A549 (cell line): ENCODE results near the gene SLC43A3.

Experiments used
- FOSL2 ChIP-seq, 2 experiments: fragments of 450-650 bp in 1 of 2; fragments of >200 bp in 1 of 2; sonication (Bioruptor Twin) in 1 of 2; formaldehyde crosslinking; IDR thresholded peaks; 2 replicates each; pipeline versions ENCODE4 v1.5.0 to v1.6.1; 2016 to 2020; ENCODE audit warnings: mild to moderate bottlenecking in 1 of 2, moderate library complexity in 1 of 2
- MAZ ChIP-seq: fragments of 150-350 bp; IDR thresholded peaks from 2 replicates; pipeline ENCODE4 v1.6.1; 2014; ENCODE audit warnings: antibody characterized with exemption, low read depth, low read length, borderline replicate concordance
- POLR2A ChIP-seq: IDR thresholded peaks from 2 replicates; pipeline ENCODE4 v1.6.1; 2012; ENCODE audit warnings: mild to moderate bottlenecking, low read length
- TP53 ChIP-seq: fragments of 250-450 bp; sonication (Bioruptor Pico); IDR thresholded peaks from 2 replicates; pipeline ENCODE4 v1.5.0; 2021; ENCODE audit warnings: mild to moderate bottlenecking, moderate library complexity
- TF ChIP-seq, protein P1 (sequence below): fragments of >200 bp; sonication (Bioruptor Twin); formaldehyde crosslinking; IDR thresholded peaks from 3 replicates; pipeline ENCODE4 v1.5.1; 2016

DNA sequence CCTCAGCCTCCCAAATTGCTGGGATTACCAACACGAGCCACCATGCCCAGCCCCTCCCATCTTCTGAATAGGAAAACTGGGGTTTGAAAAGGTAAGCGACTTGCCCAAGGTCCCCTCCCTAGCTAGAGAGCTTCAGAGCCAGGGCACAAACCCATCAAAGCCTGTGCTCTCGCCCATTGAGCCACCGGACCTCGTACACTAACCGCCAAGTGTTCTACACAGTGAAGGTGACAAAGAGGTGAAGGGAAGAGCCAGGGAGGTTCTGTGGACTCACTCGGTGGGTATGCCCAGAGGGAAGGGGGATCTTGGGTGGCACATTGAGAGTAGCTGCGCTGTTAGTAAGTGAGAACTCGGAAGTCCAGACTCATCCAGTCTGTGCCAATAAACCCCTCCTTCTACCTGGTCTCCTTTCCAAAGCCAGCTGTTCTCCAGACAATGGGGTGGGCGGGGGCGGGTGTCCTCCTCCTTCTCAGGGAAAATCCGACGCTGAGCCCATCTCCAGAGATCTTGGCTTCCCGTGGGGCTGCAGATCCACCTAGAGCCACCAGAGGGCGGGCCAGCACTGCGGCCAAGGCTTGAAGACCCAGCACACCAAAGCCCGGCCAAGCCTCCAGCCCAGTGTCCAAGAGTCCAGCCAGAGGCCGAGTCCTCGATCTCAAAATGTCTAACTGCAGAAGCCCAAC, 30.2 kb upstream of the SLC43A3 start:
- TF ChIP-seq FOSL2 (IDR thresholded peaks at IDR 0.05) = no peak
- peak; percentile 18; the same call in 1 of the 2 replicates for TF ChIP-seq FOSL2 (CRISPR knock-in tag; IDR thresholded peaks at IDR 0.05)
- no peak for TF ChIP-seq POLR2A
- TF ChIP-seq, protein P1, sequence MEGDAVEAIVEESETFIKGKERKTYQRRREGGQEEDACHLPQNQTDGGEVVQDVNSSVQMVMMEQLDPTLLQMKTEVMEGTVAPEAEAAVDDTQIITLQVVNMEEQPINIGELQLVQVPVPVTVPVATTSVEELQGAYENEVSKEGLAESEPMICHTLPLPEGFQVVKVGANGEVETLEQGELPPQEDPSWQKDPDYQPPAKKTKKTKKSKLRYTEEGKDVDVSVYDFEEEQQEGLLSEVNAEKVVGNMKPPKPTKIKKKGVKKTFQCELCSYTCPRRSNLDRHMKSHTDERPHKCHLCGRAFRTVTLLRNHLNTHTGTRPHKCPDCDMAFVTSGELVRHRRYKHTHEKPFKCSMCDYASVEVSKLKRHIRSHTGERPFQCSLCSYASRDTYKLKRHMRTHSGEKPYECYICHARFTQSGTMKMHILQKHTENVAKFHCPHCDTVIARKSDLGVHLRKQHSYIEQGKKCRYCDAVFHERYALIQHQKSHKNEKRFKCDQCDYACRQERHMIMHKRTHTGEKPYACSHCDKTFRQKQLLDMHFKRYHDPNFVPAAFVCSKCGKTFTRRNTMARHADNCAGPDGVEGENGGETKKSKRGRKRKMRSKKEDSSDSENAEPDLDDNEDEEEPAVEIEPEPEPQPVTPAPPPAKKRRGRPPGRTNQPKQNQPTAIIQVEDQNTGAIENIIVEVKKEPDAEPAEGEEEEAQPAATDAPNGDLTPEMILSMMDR = peak; percentile 86
- no peak for TF ChIP-seq MAZ
- TF ChIP-seq TP53 (CRISPR knock-in tag) = no peak
